Adrenal gland (tissue), 5 donors: Measurements from ENCODE around the gene C21orf58.

Source experiments
- POLR2A ChIP-seq, 2 donors: fragments of 450-650 bp; IDR thresholded peaks; one replicate each; pipeline ENCODE4 v1.6.1; 2017; ENCODE audit warnings: antibody characterized with exemption in 2 of 2, mild to moderate bottlenecking in 2 of 2, moderate library complexity in 1 of 2
- TF ChIP-seq, protein P1 (sequence below), 6 experiments: fragments of 450-650 bp in 4 of 6; fragments of 200-600 bp in 2 of 6; sonication (generic) in 1 of 6; IDR thresholded peaks; 1 replicate in 5 of 6; 2 replicates in 1 of 6; pipeline versions ENCODE4 v1.5.1 to v1.8.0; 2016 to 2021; ENCODE audit warnings: antibody characterized with exemption in 6 of 6, mild to moderate bottlenecking in 2 of 6, moderate library complexity in 1 of 6
- donor health status: DM: no; HTN: no; CAD: no.

DNA sequence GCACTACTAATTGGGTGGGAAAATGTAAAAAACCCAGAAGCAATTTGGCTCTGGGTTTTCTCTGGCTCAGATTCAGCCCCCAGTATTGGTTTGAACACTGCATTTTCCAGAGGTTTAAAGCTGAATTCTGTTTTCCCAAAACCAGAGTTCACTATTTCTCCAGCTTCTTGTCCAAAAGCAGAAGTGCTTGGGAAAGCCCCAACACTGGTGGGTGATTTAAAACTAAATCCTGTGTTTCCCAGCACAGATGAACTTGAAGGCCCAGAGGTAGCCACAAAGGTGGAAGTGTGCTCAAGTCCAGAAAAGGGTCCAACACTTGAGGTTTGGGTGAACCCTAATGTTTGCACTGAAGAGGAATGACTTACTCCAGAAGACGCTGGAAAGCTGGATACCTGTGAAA lies 38.9 kb downstream of the C21orf58 start:
- TF ChIP-seq, protein P1, sequence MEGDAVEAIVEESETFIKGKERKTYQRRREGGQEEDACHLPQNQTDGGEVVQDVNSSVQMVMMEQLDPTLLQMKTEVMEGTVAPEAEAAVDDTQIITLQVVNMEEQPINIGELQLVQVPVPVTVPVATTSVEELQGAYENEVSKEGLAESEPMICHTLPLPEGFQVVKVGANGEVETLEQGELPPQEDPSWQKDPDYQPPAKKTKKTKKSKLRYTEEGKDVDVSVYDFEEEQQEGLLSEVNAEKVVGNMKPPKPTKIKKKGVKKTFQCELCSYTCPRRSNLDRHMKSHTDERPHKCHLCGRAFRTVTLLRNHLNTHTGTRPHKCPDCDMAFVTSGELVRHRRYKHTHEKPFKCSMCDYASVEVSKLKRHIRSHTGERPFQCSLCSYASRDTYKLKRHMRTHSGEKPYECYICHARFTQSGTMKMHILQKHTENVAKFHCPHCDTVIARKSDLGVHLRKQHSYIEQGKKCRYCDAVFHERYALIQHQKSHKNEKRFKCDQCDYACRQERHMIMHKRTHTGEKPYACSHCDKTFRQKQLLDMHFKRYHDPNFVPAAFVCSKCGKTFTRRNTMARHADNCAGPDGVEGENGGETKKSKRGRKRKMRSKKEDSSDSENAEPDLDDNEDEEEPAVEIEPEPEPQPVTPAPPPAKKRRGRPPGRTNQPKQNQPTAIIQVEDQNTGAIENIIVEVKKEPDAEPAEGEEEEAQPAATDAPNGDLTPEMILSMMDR (IDR thresholded peaks at IDR 0.05) = no peak
- no peak for TF ChIP-seq POLR2A (IDR thresholded peaks at IDR 0.05)
